Spleen (tissue), 11 donors: ENCODE results near the gene ZFP57. TPM values are rescaled to one million over a fixed set of nuclear protein-coding genes. Genes with fewer than 3 reads are reported as not detected.
"Not testable (repeated sequence)": the region's sequence is repeated elsewhere in the genome, so short reads cannot be mapped to it uniquely, and the experiment has no call there.

Source experiments
- DNase-seq: peaks from one replicate; pipeline ENCODE4 v3.0.0-alpha.2; 2020
- H3K27ac ChIP-seq, 8 donors: fragments of 200-600 bp; sonication (generic) in 7 of 8; 1 replicate in 4 of 8; 2 replicates in 4 of 8; pipeline versions ENCODE4 v1.5.0 to v1.8.0; 2016 to 2021; ENCODE audit warnings: inconsistent platforms in 4 of 8, mild to moderate bottlenecking in 4 of 8, moderate library complexity in 1 of 8
- H3K27me3 ChIP-seq, 7 donors: fragments of 200-600 bp; sonication (generic) in 6 of 7; replicated peaks in 1 of 7; 1 replicate in 4 of 7; 2 replicates in 3 of 7; pipeline versions ENCODE4 v1.5.0 to v1.8.0; 2016 to 2021; ENCODE audit warnings: inconsistent platforms in 3 of 7, mild to moderate bottlenecking in 1 of 7
- H3K36me3 ChIP-seq, 6 donors: fragments of 200-600 bp; sonication (generic) in 5 of 6; 1 replicate in 4 of 6; 2 replicates in 2 of 6; pipeline versions ENCODE4 v1.5.0 to v1.8.0; 2016 to 2021; ENCODE audit warnings: inconsistent platforms in 2 of 6
- H3K4me1 ChIP-seq, 6 donors: fragments of 200-600 bp; sonication (generic) in 5 of 6; 1 replicate in 3 of 6; 2 replicates in 3 of 6; pipeline versions ENCODE4 v1.5.0 to v1.8.0; 2016 to 2021; ENCODE audit warnings: inconsistent platforms in 3 of 6
- H3K4me3 ChIP-seq, 8 donors: fragments of 200-600 bp; sonication (generic) in 7 of 8; 1 replicate in 4 of 8; 2 replicates in 4 of 8; pipeline versions ENCODE4 v1.5.0 to v1.8.0; 2016 to 2021; ENCODE audit warnings: inconsistent platforms in 4 of 8, mild to moderate bottlenecking in 4 of 8, moderate library complexity in 2 of 8
- H3K9me3 ChIP-seq, 8 donors: fragments of 200-600 bp; sonication (generic) in 7 of 8; 1 replicate in 4 of 8; 2 replicates in 4 of 8; pipeline versions ENCODE4 v1.5.0 to v1.8.0; 2016 to 2021; ENCODE audit warnings: inconsistent platforms in 4 of 8
- POLR2A ChIP-seq, 3 donors: fragments of 450-650 bp; IDR thresholded peaks; one replicate each; pipeline ENCODE4 v1.5.1; 2017; ENCODE audit warnings: antibody characterized with exemption in 3 of 3, mild to moderate bottlenecking in 1 of 3
- POLR2AphosphoS5 ChIP-seq, 3 donors: sonication (generic); formaldehyde crosslinking; IDR thresholded peaks; one replicate each; pipeline ENCODE4 v1.5.1; 2017; ENCODE audit warnings: antibody characterized with exemption in 3 of 3
- WGBS, 5 donors: extraction: QIAGEN DNeasy Blood & Tissue Kit in 3 of 5; methylation state at CpG; one replicate each; pipeline versions ENCODE4 v1.1.5 to v1.1.7; 2013 to 2018; 5-methylcytosine and 5-hydroxymethylcytosine counted together
- intact Hi-C: fragments of 100-400 bp; cut with DNase I; formaldehyde crosslinking; loops from one replicate; pipeline ENCODE4 v1.15.0; 2023; ENCODE audit warnings: low total_unique reads
- polyA plus RNA-seq, 3 donors: library from polyadenylated mRNA; stranded (reverse); fragments of 200-250 nt; gene quantifications; one replicate each; pipeline ENCODE4 v1.2.1, GENCODE V29; 2013
- total RNA-seq, 7 donors: library from RNA; depleted of rRNA in 3 of 7; stranded (reverse); fragments of >200 nt in 3 of 7; fragmentation: NEBNext Ultra II Directional in 4 of 7; extraction: Animal tissue kit (Norgen Biotek cat#: 25700) in 4 of 7; gene quantifications; one replicate each; pipeline versions ENCODE4 v1.1.0 to v1.2.1, GENCODE V29; 2016 to 2021
- TF ChIP-seq, protein P1 (sequence below), 11 experiments: fragments of 200-600 bp in 7 of 11; fragments of 450-650 bp in 4 of 11; sonication (generic) in 4 of 11; IDR thresholded peaks in 8 of 11; conservative IDR thresholded peaks in 3 of 11; 1 replicate in 7 of 11; 2 replicates in 4 of 11; pipeline versions ENCODE4 v1.4.0 to v1.8.0; 2016 to 2021; ENCODE audit warnings: antibody characterized with exemption in 11 of 11, inconsistent platforms in 4 of 11, mild to moderate bottlenecking in 1 of 11
- donor health status: healthy with polysubstance abuse.
- donor health status: DM: no; HTN: no; CAD: no; lungs with moderate emphysema.
- donor health status: DM: no; HTN: no; CAD: no.
- donor health status: Bipolar disorder and iron deficiency.
- donor health status: healthy.
- donor health status: DM: no; HTN: no; CAD: no.
- donor health status: DM: yes; HTN: yes; CAD: no.

The ZFP57 gene
- total and polyA plus RNA-seq, 10 donors, result 0.37 to 6.8 (median 1.7) TPM; not detected in 6

DNA sequence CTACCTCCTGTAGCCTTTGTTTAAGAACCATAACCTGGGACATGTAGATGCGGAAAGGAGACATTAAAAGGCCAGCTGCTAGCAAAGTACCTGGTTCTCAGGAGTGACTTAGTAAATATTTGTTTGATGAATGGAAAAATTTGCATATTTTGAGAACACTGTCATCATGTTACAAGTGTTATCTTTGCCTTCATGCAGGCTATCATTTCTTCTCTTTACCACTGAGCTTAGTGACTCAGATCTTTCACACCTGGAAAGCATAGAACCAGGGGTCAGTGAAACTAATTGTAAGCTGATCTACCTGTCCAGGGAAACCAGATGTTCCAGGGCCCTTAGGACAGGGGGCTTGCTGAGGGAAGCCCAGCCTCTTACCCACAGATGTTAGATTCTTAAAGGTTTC, 5.4 kb downstream of the ZFP57 start:
- TF ChIP-seq POLR2AphosphoS5 (IDR thresholded peaks at IDR 0.05) (no peak), POLR2A (IDR thresholded peaks at IDR 0.05) (no peak)
- TF ChIP-seq, protein P1, sequence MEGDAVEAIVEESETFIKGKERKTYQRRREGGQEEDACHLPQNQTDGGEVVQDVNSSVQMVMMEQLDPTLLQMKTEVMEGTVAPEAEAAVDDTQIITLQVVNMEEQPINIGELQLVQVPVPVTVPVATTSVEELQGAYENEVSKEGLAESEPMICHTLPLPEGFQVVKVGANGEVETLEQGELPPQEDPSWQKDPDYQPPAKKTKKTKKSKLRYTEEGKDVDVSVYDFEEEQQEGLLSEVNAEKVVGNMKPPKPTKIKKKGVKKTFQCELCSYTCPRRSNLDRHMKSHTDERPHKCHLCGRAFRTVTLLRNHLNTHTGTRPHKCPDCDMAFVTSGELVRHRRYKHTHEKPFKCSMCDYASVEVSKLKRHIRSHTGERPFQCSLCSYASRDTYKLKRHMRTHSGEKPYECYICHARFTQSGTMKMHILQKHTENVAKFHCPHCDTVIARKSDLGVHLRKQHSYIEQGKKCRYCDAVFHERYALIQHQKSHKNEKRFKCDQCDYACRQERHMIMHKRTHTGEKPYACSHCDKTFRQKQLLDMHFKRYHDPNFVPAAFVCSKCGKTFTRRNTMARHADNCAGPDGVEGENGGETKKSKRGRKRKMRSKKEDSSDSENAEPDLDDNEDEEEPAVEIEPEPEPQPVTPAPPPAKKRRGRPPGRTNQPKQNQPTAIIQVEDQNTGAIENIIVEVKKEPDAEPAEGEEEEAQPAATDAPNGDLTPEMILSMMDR (IDR thresholded peaks at IDR 0.05 in 8 of 11, conservative IDR thresholded peaks at IDR 0.05 in 3 of 11), result no peak
- intact Hi-C loops, result no loop called here

DNA sequence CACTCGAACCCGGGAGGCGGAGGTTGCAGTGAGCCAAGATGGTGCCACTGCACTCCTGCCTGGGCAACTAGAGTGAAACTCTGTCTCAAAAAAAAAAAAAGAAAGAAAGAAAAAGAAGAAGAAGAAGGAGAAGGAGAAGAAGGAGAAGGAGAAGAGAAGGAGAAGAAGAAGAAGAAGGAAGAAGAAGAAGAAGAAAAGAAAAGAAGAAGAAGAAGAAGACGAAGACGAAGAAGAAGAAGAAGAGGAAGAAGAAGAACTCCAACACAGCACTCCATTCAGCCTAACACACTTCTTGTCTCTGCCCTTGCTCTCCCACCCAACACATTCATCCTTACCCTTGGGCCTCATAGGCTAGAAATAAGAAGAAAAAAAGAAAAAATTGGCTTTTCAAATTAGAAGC, 6.9 kb downstream of the ZFP57 start:
- TF ChIP-seq POLR2AphosphoS5 (IDR thresholded peaks at IDR 0.05) (no peak), POLR2A (IDR thresholded peaks at IDR 0.05) (no peak)
- TF ChIP-seq, protein P1 (IDR thresholded peaks at IDR 0.05 in 8 of 11, conservative IDR thresholded peaks at IDR 0.05 in 3 of 11), result no peak
- Histone ChIP-seq H3K27ac (no peak overlapping the region), H3K27me3 (peaks cover 0 to 28% (median 0%) of the 10 kb centered on the region in 7 donors), H3K4me3 (no peak overlapping the region), H3K4me1 (peaks cover 0 to 8% (median 0%) of the 10 kb centered on the region in 6 donors), H3K36me3 (no peaks in the 10 kb centered on the region), H3K9me3 (no peaks in the 10 kb centered on the region)
- intact Hi-C loops, result no loop called here
- no peak for DNase-seq
- WGBS, 5 donors, result 76 to 91% (median 82%) methylated on average over 5 of the region's 5 CpGs

More for the DNA sequence above, 5.4 kb downstream of the ZFP57 start:
- DNase-seq, result no peak
- Histone ChIP-seq H3K4me3 (no peak overlapping the region), H3K36me3 (no peaks in the 10 kb centered on the region), H3K27ac (no peak overlapping the region), H3K9me3 (no peaks in the 10 kb centered on the region), H3K27me3 (peaks cover 0 to 25% (median 0%) of the 10 kb centered on the region in 7 donors), H3K4me1 (peaks cover 0 to 11% (median 0%) of the 10 kb centered on the region in 6 donors)
- 50 to 97% (median 82%) methylated on average over 1 of the region's 1 CpG for WGBS, 5 donors

DNA sequence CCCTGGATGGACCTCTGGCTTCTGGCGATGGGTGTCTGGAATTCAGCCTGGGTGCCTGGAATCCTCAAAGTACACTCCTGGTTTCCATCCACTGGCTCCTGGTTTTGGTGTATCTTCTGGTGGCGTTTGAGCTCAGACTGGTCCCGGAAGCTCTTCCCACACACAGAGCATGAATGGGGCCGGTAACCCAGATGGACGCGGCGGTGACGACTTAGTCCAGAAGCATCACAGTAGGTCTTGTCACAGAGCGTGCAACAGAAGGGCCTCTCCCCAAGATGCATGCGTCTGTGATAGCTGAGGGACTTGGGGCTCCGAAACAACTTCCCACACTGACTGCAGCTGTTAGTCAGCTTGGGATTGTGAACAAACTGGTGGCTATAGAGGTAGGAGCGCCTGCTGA, 7.8 kb downstream of the ZFP57 start:
- TF ChIP-seq, protein P1 (IDR thresholded peaks at IDR 0.05 in 8 of 11, conservative IDR thresholded peaks at IDR 0.05 in 3 of 11), result no peak
- TF ChIP-seq POLR2A (IDR thresholded peaks at IDR 0.05) (no peak), POLR2AphosphoS5 (IDR thresholded peaks at IDR 0.05) (no peak)
- intact Hi-C loops, result no loop called here
- Histone ChIP-seq H3K4me1 (peaks cover 0 to 6% (median 0%) of the 10 kb centered on the region in 6 donors), H3K27ac (no peak overlapping the region), H3K4me3 (no peak overlapping the region), H3K36me3 (no peaks in the 10 kb centered on the region), H3K9me3 (no peaks in the 10 kb centered on the region), H3K27me3 (peaks cover 0 to 36% (median 0%) of the 10 kb centered on the region in 7 donors)
- 91 to 97% (median 95%) methylated on average over 11 to 12 of the region's 12 CpGs for WGBS, 5 donors
- no peak for DNase-seq

DNA sequence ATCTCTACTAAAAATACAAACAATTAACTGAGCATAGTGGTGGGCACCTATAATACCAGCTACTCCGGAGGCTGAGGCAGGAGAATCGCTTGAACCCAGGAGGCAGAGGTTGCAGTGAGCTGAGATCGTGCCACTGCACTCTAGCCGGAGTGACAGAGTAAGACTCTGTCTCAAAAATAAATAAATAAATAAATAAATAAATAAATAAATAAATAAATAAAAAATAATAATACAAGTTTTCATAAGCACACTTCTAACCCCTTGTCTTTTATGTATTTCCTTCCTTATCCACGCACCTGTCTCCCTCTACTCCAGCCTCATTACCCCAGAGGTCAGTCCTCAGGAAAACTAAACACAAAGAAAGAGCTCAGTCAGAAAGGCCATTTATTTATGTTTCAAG, 8.8 kb downstream of the ZFP57 start:
- H3K4me3 ChIP-seq, DNase-seq, intact Hi-C loops, H3K27ac ChIP-seq, H3K9me3 ChIP-seq, H3K36me3 ChIP-seq, H3K4me1 ChIP-seq: not testable (repeated sequence)
- H3K27me3 ChIP-seq, result peaks cover 0 to 36% (median 0%) of the 10 kb centered on the region in 7 donors
- WGBS, 5 donors, result 84 to 95% (median 87%) methylated on average over 5 of the region's 5 CpGs

DNA sequence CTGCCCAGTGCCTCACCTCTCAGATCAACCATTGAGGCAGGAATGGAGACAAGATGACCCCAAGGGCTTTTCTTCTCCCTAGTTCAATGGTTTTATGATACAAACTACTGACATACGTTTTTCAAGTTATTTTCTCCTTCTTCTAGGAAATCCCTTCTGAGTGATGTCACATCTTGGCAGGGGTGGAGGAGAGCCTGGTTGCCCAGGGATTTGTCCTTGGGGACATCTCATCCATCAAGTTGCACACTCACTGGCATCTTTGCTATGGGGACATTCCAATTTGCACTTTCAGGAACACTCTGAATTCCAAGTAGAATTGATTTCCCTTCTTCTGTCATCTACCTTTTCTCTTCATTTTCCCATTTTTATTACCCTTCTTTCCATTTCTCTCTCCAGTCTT, 9.9 kb downstream of the ZFP57 start:
- peaks cover 0 to 36% (median 0%) of the 10 kb centered on the region in 7 donors for H3K27me3 ChIP-seq
- H3K4me1 ChIP-seq, result no peaks in the 10 kb centered on the region
- 24 to 70% (median 41%) methylated on average over 1 of the region's 1 CpG for WGBS, 5 donors
- H3K27ac ChIP-seq, result no peak overlapping the region
- H3K9me3 ChIP-seq, result no peaks in the 10 kb centered on the region
- DNase-seq, result no peak
- no peaks in the 10 kb centered on the region for H3K36me3 ChIP-seq
- intact Hi-C loops, result no loop called here
- H3K4me3 ChIP-seq, result no peak overlapping the region
- TF ChIP-seq, protein P1 (IDR thresholded peaks at IDR 0.05 in 8 of 11, conservative IDR thresholded peaks at IDR 0.05 in 3 of 11), result no peak
- TF ChIP-seq POLR2AphosphoS5 (IDR thresholded peaks at IDR 0.05) (no peak), POLR2A (IDR thresholded peaks at IDR 0.05) (no peak)
